Activated CD4-positive, CD25-positive, alpha-beta regulatory T cell (primary cell): Measurements from ENCODE around the gene USP6.
"Not testable (repeated sequence)": the region's sequence is repeated elsewhere in the genome, so short reads cannot be mapped to it uniquely, and the experiment has no call there.

Experiments
- DNase-seq, 4 experiments: peaks; one replicate each; lab custom pipeline; 2025; lab: John Stamatoyannopoulos, UW

USP6 gene

DNA sequence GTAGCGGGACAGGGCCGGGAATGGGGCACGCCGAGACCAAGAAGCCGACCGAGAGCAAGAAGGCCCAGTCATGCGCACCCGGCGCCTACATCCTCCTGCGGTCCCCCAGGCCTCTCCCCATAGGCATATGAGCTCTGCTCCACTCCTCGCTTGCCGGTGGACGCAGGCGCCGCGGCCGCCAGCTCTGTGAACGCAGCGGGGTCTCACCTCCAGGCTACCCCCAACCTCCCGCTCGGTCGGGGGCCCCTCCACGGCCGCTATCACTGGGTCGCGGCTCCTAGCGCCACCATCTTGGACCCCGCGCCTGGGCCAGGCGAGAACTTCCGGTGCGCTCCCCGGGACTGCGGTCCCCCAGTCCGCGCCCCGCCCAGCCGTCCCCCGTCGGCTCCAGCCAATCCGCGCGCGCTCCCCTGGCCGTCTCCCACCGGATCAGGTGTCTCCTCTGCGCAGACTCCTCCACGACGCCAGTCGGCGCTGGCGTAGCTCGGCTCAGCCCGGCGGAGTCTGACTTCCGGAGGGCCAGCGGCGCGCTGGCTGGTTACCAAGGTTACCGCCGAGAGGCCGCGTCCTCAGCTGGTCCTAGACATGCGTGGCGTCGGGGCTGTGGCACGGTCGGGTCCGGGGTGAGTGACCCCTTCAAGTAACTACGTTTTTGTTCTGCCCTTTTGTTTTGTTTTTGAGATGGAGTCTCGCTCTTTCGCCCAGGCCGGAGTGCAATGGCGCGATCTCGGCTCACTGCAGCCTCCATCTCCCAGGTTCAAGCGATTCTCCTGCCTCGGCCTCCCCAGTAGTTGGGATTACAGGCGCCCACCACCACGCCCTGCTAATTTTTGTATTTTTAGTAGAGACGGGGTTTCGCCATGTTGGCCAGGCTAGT lies 75.9 kb downstream of the USP6 start, which contains the start of gene ZNF594:
ZNF594 (minus strand) TSS at position 328 of the 877 bp plus-strand sequence. CDS start 7,612 bp downstream, outside the sequence.
- peak; percentile 94 to 97 (median 97) for DNase-seq

DNA sequence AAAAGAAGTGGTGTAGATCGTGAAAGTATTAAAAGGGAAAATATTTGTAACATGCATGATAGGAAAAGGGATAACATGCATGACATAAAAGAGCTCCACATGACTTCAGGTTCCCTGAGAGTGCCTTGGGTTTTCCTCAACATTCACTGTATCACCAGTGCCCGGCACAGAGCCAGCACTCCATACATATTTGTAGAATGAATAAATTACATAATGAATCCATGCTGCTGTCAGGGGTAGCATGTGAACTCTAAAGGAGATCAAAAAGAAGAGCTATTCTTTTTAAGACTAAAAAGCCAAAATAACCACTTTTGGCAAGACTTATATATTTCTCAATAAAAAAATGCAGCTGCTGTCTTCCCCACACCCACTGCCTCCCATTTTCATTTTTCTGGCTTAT lies 78.5 kb downstream of the USP6 start:
- DNase-seq = no peak

DNA sequence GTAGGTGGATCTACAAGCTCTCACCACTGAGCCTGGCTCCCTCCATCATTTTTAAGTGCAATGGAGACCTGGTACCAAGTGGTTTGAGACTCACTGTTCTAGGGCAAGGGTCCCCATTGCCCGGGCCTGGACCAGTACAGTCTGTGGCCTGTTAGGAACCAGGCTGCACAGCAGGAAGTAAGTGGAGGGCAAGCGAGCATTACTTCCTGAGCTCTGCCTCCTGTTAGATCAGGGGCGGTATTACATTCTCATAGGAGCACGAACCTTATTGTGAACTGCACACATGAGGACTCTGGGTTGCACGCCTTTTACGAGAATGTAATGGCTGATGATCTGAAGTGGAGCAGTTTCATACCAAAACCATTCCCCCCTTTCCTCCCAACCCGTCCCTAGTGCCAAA lies 82.6 kb downstream of the USP6 start:
- no peak for DNase-seq

DNA sequence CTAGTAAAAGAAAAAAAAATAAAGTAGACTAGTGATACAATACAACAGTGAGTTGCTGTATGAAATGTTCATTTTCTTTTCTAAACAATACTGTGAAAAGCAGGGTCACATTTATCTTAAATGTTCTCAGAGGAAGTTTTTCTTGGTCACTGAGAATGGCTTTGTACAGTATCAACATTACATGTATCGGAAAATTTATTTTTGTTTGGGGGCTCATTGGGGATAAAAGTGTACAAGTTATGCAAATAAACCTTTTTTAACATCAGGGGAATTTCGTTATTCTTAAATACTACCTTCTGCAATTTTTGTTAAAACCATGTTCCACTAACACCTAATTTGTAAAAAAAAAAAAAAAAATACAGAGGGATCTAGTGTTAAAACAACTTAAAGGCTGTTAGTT lies 84.5 kb downstream of the USP6 start:
- no peak for DNase-seq

DNA sequence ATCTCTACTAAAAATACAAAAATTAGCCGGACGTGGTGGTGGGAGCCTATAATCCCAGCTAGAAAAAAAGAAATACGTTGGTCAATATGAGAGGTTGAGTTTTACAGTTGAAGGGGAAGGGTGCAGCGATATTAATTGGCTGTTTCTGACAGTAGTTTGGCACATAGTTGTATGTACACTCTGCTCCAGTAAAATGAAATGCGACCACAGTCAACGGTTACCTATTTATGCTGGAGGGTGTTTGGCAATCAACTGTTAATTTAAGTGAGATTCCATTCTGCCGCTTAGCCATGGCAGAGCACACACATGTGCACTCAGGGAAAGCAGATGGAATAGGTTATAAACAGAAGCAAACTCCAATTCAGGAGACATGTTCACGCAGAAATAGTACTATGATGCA lies 85.2 kb downstream of the USP6 start:
- DNase-seq = no peak

DNA sequence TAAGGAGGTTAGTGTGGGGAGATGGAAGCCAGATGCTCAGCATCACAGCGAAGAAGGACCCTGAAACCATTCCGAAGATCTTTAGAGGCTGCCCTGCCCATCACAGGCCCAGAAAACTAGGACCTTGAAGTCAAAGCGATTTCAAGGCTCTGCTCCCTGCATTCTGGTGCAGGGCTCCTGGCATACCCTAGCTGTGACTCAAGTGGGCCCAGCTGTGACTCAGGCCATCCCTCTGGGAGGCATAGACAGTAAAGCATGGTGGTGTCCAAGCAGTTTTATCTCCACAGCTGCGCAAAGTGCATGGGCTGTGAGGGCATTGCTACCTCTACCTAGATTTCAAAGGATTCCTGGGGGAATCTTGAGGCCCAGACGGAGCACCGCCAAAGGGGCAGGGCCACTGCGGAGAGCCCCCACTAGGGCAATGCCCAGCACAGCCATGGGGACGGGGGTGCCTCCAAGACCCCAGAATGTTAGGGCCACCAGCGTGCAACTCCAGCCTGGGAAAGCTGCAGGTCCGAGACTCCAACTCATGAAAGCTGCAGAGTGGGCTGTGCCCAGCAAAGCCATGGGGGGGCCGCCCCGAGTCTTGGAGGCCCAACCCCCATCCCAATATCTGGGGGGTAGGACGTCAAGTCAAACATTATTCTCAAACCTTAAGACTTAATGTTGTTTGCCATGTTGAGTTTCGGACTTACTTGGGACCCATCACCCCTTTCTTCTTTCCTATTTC lies 87.5 kb downstream of the USP6 start:
- no peak for DNase-seq

DNA sequence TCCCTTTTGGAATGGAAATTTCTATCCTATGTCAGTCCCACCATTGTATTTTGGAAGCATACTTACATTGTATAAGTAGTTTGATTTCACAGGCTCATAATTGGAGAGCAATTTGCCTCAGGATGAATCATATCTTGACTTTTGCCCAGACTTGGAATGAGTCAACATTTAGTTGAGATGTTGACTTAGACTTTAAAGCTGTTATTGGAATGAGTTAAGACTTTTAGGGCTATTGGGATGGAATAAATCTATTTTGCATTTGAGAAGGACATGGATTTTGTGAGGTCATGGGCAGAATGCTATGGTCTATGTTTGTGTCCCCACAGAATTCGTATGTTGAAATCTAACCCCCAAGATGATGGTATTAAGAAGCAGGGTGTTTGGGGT lies 88.1 kb downstream of the USP6 start:
- no peak for DNase-seq

DNA sequence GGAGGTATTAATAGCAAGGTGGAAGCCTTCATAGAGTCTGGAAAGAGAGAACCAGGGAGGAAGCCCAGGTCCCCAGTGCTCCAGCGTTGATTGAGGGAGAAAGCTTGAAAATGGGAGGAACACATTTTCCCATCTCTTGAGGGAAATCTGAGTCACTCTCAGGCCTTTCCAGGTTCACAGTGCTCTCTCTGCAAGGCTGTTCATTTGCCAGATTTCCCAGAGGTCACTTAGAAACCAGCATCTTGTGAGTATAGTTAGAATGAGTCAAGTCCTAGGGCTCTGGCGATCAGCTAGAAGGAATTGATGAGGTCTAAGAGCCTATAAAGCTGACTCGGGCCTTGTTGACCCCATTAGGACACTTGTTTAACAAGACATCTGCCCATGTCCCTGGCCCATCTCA lies 93.6 kb downstream of the USP6 start:
- DNase-seq = no peak

DNA sequence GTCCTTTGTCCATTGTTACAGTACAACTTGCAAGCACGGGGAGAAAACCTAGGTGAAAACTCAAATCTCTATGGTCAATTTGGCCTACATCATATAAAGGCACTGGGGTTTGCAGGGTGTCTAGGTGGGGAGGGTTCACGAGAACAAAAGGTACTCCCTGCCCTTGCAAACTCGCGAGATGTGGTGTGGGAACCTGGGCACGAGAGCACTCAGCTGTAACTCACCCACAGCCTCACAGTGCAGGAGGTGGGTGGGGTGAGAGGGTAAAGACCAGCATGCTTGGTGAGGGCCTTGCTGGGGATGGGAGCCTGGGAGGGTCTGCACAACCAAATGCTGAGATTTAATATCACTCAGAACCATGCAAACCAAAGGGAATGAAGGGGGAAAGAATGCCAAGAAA lies 94.3 kb downstream of the USP6 start:
- no peak for DNase-seq

DNA sequence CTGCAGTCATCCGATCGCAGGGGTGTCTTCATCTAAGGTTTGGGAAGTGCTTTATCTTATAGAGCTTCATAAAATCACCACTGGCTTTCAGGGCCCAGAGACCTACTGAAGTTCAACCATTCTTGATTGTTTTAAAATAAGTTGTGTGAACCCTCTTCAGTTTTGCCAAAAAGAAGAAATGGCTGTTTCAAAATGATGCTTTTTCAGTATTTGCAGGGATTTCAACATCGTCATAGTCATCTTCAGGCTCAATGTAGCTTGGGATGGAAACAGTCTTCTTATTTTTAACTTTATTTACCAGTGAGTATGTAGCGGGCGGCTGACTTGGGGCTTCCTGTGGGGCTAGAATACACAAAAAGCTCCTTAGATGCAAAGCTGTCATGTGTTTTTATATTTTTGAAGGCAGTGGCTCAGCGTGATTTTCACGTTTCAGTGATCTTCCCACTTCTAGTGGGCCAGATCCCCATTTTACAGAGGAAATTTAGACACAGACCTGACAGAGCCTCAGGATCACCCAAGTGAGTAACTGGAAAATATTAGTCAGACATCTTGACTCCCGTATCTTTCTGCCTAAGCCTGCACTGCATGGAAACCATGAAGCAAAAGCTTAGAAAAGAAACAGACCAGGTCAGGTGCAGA lies 94.9 kb downstream of the USP6 start:
- DNase-seq = no peak

DNA sequence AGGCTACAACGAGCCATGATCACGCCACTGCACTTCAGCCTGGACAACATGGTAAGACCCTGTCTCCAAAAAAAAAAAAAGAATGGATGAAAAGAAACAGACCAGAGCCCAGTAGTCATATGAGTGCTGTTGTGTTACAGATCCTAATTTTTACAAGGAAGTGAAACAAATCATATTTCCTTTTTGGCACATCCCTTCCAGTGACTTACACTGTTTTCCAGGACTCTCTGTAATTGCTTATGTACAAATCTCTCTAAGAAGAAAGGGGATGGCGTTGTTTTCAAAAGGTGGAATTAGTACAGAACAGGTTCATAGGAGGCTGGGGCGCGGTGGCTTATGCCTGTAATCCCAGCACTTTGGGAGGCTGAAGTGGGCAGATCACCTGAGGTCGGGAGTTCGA lies 95.6 kb downstream of the USP6 start:
- DNase-seq = no peak

DNA sequence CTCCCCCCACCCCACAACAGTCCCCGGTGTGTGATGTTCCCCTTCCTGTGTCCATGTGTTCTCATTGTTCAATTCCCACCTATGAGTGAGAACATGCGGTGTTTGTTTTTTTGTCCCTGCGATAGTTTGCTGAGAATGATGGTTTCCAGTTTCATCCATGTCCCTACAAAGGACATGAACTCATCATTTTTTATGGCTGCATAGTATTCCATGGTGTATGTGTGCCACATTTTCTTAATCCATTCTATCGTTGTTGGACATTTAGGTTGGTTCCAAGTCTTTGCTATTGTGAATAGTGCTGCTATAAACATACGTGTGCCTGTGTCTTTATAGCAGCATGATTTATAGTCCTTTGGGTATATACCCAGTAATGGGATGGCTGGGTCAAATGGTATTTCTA lies 101.7 kb downstream of the USP6 start:
- DNase-seq = not testable (repeated sequence)

DNA sequence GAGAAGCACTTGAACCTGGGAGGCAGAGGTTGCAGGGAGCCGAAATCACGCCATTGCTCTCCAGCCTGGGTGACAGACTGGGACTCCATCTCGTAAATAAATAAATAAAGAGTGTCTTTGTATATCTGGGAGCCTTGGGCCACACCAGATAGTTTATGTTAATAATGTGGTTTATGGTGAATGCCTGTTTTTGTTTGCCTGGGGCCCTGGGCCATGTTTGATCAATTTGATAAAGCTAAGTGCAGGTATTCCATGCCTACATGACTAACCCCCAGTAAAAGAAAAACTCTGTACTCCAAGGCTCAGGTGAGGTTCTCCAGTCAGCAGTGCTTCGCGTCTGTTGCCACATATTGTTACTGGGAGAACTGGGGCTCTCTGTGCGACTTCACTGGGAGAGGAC lies 103.7 kb downstream of the USP6 start:
- no peak for DNase-seq

DNA sequence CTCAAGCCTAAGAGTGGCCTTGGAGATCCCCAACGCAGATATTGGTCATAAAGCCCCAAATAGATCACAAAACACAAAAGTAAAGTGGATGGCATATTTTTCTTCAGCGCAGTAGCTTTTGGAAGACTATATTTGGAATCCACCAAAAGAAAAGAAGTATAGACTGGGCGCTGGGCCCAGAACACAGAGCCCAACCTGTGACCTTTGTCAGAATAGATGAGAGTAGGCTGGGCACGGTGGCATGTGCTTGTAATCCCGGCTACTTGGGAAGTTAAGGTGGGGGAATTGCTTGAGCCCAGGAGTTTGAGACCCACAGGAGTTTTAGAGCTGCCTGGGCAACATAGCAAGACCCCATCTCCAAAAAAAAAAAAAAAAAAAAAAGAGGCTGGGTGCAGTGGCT lies 104.2 kb downstream of the USP6 start:
- no peak for DNase-seq

DNA sequence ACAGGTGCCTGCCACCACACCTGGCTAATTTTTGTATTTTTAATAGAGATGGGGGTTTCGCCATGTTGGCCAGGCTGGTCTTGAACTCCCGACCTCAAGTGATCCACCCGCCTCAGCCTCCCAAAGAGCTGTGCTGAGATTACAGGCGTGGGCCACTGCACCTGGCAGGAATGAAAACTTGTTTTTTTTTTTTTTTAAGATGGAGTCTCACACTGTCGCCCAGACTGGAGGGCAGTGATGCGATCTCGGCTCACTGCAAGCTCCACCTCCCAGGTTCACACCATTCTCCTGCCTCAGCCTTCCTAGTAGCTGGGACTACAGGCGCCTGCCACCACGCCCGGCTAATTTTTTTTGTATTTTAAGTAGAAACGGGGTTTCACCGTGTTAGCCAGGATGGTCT lies 106.1 kb downstream of the USP6 start:
- not testable (repeated sequence) for DNase-seq
